H1 (cell line): ENCODE measurements around the gene C5. TPM values are rescaled to one million over a fixed set of nuclear protein-coding genes. Genes with fewer than 3 reads are reported as not detected.

Source experiments
- CTCF ChIA-PET: fragments of 300-600 bp; sonication (Branson Sonifier 250); formaldehyde crosslinking; loops from one replicate; lab custom pipeline; 2021; ENCODE audit not compliant: partially characterized antibody; lab: Charles Lee
- POLR2A ChIA-PET: fragments of 300-600 bp; sonication (Branson Sonifier 250); formaldehyde crosslinking; loops from one replicate; lab custom pipeline; 2021; ENCODE audit warnings: inconsistent platforms; ENCODE audit not compliant: partially characterized antibody; lab: Charles Lee
- DNase-seq, 2 experiments: peaks; one replicate each; pipeline versions ENCODE4 v3.0.0 to v3.0.0-alpha.2; 2010 to 2022; ENCODE audit warnings: low spot score in 2 of 2, low read depth in 1 of 2, mixed read lengths in 1 of 2
- FAIRE-seq: peaks from 2 replicates; lab custom pipeline; 2011; peaks lifted over from hg19 to GRCh38; lab: Jason Lieb, UNC
- H2AFZ ChIP-seq: 2 replicates; pipeline ENCODE4 v1.8.1; 2012; ENCODE audit warnings: low read length, inconsistent platforms
- H2AK5ac ChIP-seq: 2 replicates; pipeline ENCODE4 v1.6.1; 2013; ENCODE audit warnings: low read depth, low read length
- H2BK120ac ChIP-seq: replicated peaks from 2 replicates; pipeline ENCODE3; 2013; ENCODE audit warnings: low read depth, low read length, inconsistent platforms
- H2BK12ac ChIP-seq: 2 replicates; pipeline ENCODE4 v1.6.1; 2013; ENCODE audit warnings: low read depth, low read length
- H2BK15ac ChIP-seq: 2 replicates; pipeline ENCODE4 v1.6.1; 2013; ENCODE audit warnings: low read length
- H2BK20ac ChIP-seq: 2 replicates; pipeline ENCODE4 v1.6.1; 2013; ENCODE audit warnings: low read length
- H2BK5ac ChIP-seq: 2 replicates; pipeline ENCODE4 v1.6.1; 2013; ENCODE audit warnings: low read depth, low read length
- H3K14ac ChIP-seq: 2 replicates; pipeline ENCODE4 v1.6.1; 2013; ENCODE audit warnings: inconsistent platforms; ENCODE audit not compliant: insufficient read length
- H3K18ac ChIP-seq: 2 replicates; pipeline ENCODE4 v1.6.1; 2013; ENCODE audit warnings: low read length; ENCODE audit errors: extremely low read depth
- H3K23ac ChIP-seq: 2 replicates; pipeline ENCODE4 v1.6.1; 2013; ENCODE audit warnings: inconsistent platforms; ENCODE audit not compliant: insufficient read length
- H3K23me2 ChIP-seq: 2 replicates; pipeline ENCODE4 v1.6.1; 2013; ENCODE audit warnings: low read depth, low read length
- H3K27ac ChIP-seq: 2 replicates; pipeline ENCODE4 v1.6.1; 2011; ENCODE audit warnings: low read depth, low read length, inconsistent platforms
- H3K27me3 ChIP-seq, 4 experiments: replicated peaks in 1 of 4; 1 replicate in 1 of 4; 2 replicates in 3 of 4; pipeline versions ENCODE4 v1.6.1 to v1.8.1; 2011 to 2013; ENCODE audit warnings: low read length in 3 of 4, mild to moderate bottlenecking in 3 of 4, inconsistent platforms in 2 of 4, mixed read lengths in 2 of 4, moderate library complexity in 1 of 4; ENCODE audit not compliant: control insufficient read depth in 3 of 4, insufficient read depth in 3 of 4; ENCODE audit errors: extremely low read depth in 1 of 4
- H3K36me3 ChIP-seq, 4 experiments: 2 replicates each; pipeline versions ENCODE4 v1.6.1 to v1.8.1; 2011 to 2013; ENCODE audit warnings: mild to moderate bottlenecking in 4 of 4, low read length in 3 of 4, moderate library complexity in 2 of 4, control low read depth in 1 of 4, inconsistent platforms in 1 of 4; ENCODE audit not compliant: insufficient read depth in 4 of 4, control insufficient read depth in 2 of 4
- H3K4ac ChIP-seq: replicated peaks from 2 replicates; pipeline ENCODE3; 2013; ENCODE audit warnings: low read length, low read depth, mixed read lengths, inconsistent platforms; ENCODE audit not compliant: insufficient read length
- H3K4me1 ChIP-seq, 4 experiments: replicated peaks in 1 of 4; 1 replicate in 1 of 4; 2 replicates in 3 of 4; pipeline versions ENCODE4 v1.6.1 to v1.8.1; 2011 to 2013; ENCODE audit warnings: low read length in 3 of 4, inconsistent platforms in 2 of 4, mixed read lengths in 1 of 4; ENCODE audit not compliant: insufficient read depth in 4 of 4, control insufficient read depth in 3 of 4
- H3K4me2 ChIP-seq, 2 experiments: 2 replicates each; pipeline versions ENCODE4 v1.6.1 to v1.8.1; 2011 to 2013; ENCODE audit warnings: low read depth in 2 of 2, low read length in 2 of 2, control low read depth in 1 of 2, inconsistent platforms in 1 of 2, mild to moderate bottlenecking in 1 of 2; ENCODE audit not compliant: insufficient read depth in 1 of 2
- H3K4me3 ChIP-seq, 4 experiments: fragments of 200-600, 300-600 bp in 1 of 4; sonication (generic), shearing (Covaris generic), sonication (Bioruptor Twin) in 1 of 4; 2 replicates each; pipeline versions ENCODE4 v1.5.1 to v1.8.1; 2011 to 2016; ENCODE audit warnings: low read length in 4 of 4, low read depth in 3 of 4, control low read depth in 2 of 4, inconsistent platforms in 2 of 4, mild to moderate bottlenecking in 2 of 4, mixed read lengths in 1 of 4, moderate library complexity in 1 of 4; ENCODE audit not compliant: insufficient read depth in 2 of 4; ENCODE audit errors: extremely low read depth in 1 of 4
- H3K56ac ChIP-seq: replicated peaks from 2 replicates; pipeline ENCODE3; 2013; ENCODE audit warnings: low read depth, mild to moderate bottlenecking, mixed read lengths, low read length, inconsistent platforms; ENCODE audit not compliant: insufficient read length
- H3K79me1 ChIP-seq: 2 replicates; pipeline ENCODE4 v1.6.1; 2013; ENCODE audit warnings: low read depth, low read length, control low read depth
- H3K79me2 ChIP-seq, 2 experiments: 2 replicates each; pipeline versions ENCODE4 v1.6.1 to v1.8.1; 2012 to 2013; ENCODE audit warnings: low read length in 2 of 2, mild to moderate bottlenecking in 2 of 2, inconsistent platforms in 1 of 2; ENCODE audit not compliant: insufficient read depth in 2 of 2, control insufficient read depth in 1 of 2
- H3K9ac ChIP-seq, 4 experiments: replicated peaks in 1 of 4; 1 replicate in 1 of 4; 2 replicates in 3 of 4; pipeline versions ENCODE4 v1.6.1 to v1.8.1; 2011 to 2013; ENCODE audit warnings: low read depth in 3 of 4, low read length in 3 of 4, control low read depth in 2 of 4, mild to moderate bottlenecking in 2 of 4, moderate library complexity in 2 of 4, inconsistent platforms in 1 of 4; ENCODE audit errors: extremely low read depth in 1 of 4
- H3K9me3 ChIP-seq, 2 experiments: 2 replicates each; pipeline versions ENCODE4 v1.6.1 to v1.8.1; 2012 to 2013; ENCODE audit warnings: mild to moderate bottlenecking in 2 of 2, moderate library complexity in 2 of 2, control low read depth in 1 of 2, inconsistent platforms in 1 of 2, low read depth in 1 of 2, low read length in 1 of 2, mixed read lengths in 1 of 2; ENCODE audit not compliant: insufficient read depth in 2 of 2
- H4K20me1 ChIP-seq, 2 experiments: replicated peaks in 1 of 2; 2 replicates each; pipeline versions ENCODE3 to v1.8.1; 2011 to 2013; ENCODE audit warnings: inconsistent platforms in 2 of 2, low read length in 2 of 2, mild to moderate bottlenecking in 1 of 2; ENCODE audit not compliant: insufficient read depth in 2 of 2, control insufficient read depth in 1 of 2
- H4K5ac ChIP-seq: 2 replicates; pipeline ENCODE4 v1.6.1; 2013; ENCODE audit warnings: low read length, low read depth, mixed read lengths, inconsistent platforms; ENCODE audit not compliant: insufficient read length
- H4K8ac ChIP-seq: 2 replicates; pipeline ENCODE4 v1.8.0; 2013; ENCODE audit warnings: mild to moderate bottlenecking, moderate library complexity, low read length, inconsistent platforms; ENCODE audit not compliant: insufficient read depth; ENCODE audit errors: extremely low read depth
- H4K91ac ChIP-seq: replicated peaks from 2 replicates; pipeline ENCODE3; 2013; ENCODE audit warnings: low read length, mixed read lengths, inconsistent platforms; ENCODE audit not compliant: insufficient read length
- ASH2L ChIP-seq: fragments of 200-600, 300-600 bp; sonication (generic); IDR thresholded peaks from one replicate; pipeline ENCODE4 v1.7.1; 2017; ENCODE audit warnings: low read length
- ATF3 ChIP-seq: IDR thresholded peaks from 2 replicates; pipeline ENCODE4 v1.6.1; 2011; ENCODE audit warnings: low read depth, mild to moderate bottlenecking, low read length; ENCODE audit not compliant: insufficient read depth
- BACH1 ChIP-seq: IDR thresholded peaks from 2 replicates; pipeline ENCODE4 v1.6.1; 2012; ENCODE audit warnings: low read length, improper control_type of control experiment
- BCL11A ChIP-seq, 2 experiments: IDR thresholded peaks; one replicate each; pipeline ENCODE4 v1.6.1; 2011; ENCODE audit warnings: low read depth in 2 of 2, low read length in 2 of 2, mild to moderate bottlenecking in 2 of 2
- EP300 ChIP-seq, 2 experiments: IDR thresholded peaks; 1 replicate in 1 of 2; 2 replicates in 1 of 2; pipeline ENCODE4 v1.6.1; 2011 to 2012; ENCODE audit warnings: low read depth in 2 of 2, low read length in 2 of 2, mild to moderate bottlenecking in 2 of 2, borderline replicate concordance in 1 of 2, inconsistent platforms in 1 of 2, moderate library complexity in 1 of 2
- NANOG ChIP-seq: IDR thresholded peaks from 2 replicates; pipeline ENCODE4 v1.6.1; 2011; ENCODE audit warnings: low read length, low read depth, mild to moderate bottlenecking, inconsistent platforms; ENCODE audit not compliant: insufficient read depth, poor library complexity, severe bottlenecking
- PHF8 ChIP-seq: fragments of 200-600 bp; sonication (generic); conservative IDR thresholded peaks from 2 replicates; pipeline ENCODE4 v1.7.1; 2012; ENCODE audit warnings: low read depth, mild to moderate bottlenecking, inconsistent platforms, low read length, moderate library complexity
- RBBP5 ChIP-seq: IDR thresholded peaks from 2 replicates; pipeline ENCODE4 v1.7.1; 2012; ENCODE audit warnings: low read depth, mild to moderate bottlenecking, inconsistent platforms, low read length, moderate library complexity, borderline replicate concordance
- SIX5 ChIP-seq: IDR thresholded peaks from 2 replicates; pipeline ENCODE4 v1.6.1; 2011; ENCODE audit warnings: mild to moderate bottlenecking, low read depth, low read length
- SP2 ChIP-seq: IDR thresholded peaks from 2 replicates; pipeline ENCODE4 v1.6.1; 2012; ENCODE audit warnings: mild to moderate bottlenecking, low read length, inconsistent platforms
- USF2 ChIP-seq: IDR thresholded peaks from 2 replicates; pipeline ENCODE4 v1.6.1; 2011; ENCODE audit warnings: low read length, improper control_type of control experiment
- YY1 ChIP-seq: IDR thresholded peaks from 2 replicates; pipeline ENCODE4 v1.6.1; 2011; ENCODE audit warnings: low read depth, mild to moderate bottlenecking, low read length
- WGBS, 2 experiments: shearing (Covaris generic) in 1 of 2; methylation state at CpG; one replicate each; pipeline versions ENCODE4 v1.1.6 to v1.1.7; 2013 to 2015; ENCODE audit warnings: low lambda C conversion rate in 2 of 2, mixed read lengths in 2 of 2, inconsistent platforms in 1 of 2, low coverage in 1 of 2, missing lambda C conversion rate in 1 of 2; ENCODE audit not compliant: insufficient replicate concordance in 2 of 2, insufficient coverage in 1 of 2, insufficient read length in 1 of 2; ENCODE audit errors: extremely low coverage in 1 of 2, missing lambda C conversion rate in 1 of 2; 5-methylcytosine and 5-hydroxymethylcytosine counted together
- polyA plus RNA-seq, 7 experiments: library from polyadenylated mRNA; depleted of rRNA in 3 of 7; stranded (reverse) in 5 of 7; unstranded in 2 of 7; fragments of >200 nt in 5 of 7; fragments of 200-250 nt in 2 of 7; gene quantifications; 1 replicate in 5 of 7; 2 replicates in 1 of 7; 4 replicates in 1 of 7; pipeline versions ENCODE4 v1.2.1 to v1.2.3, GENCODE V29; 2011 to 2013; ENCODE audit warnings: missing spikeins in 2 of 7, mixed read lengths in 2 of 7
- total RNA-seq: library from RNA; stranded (reverse); fragmentation: NEBNext Ultra II Directional; extraction: Animal tissue kit (Norgen Biotek cat#: 25700); gene quantifications from 2 replicates; pipeline ENCODE4 v1.2.1, GENCODE V29; 2021

Gene C5
- total and polyA plus RNA-seq, 2 of the 8 experiments (the other 6 are each of a cell fraction or from before 2014, with no cell fraction given), result 0.24 to 0.35 TPM

- no peak overlapping the region for H4K8ac ChIP-seq
- H3K36me3 ChIP-seq, result no peaks in the 10 kb centered on the region; a peak in 2 of 8 replicates
- peaks cover 0 to 11% (median 6%) of the 10 kb centered on the region in 4 experiments; a peak in 6 of 7 replicates for H3K4me1 ChIP-seq
- no peaks in the 10 kb centered on the region for H4K20me1 ChIP-seq
- H4K91ac ChIP-seq, result no peak overlapping the region
- H4K5ac ChIP-seq, result no peak overlapping the region
- no peak for FAIRE-seq
- no peak overlapping the region for H2BK12ac ChIP-seq
- no peak overlapping the region for H3K4ac ChIP-seq
- H2AFZ ChIP-seq, result no peak overlapping the region
- no peaks in the 10 kb centered on the region; the same call in 1 of the 2 replicates for H3K23me2 ChIP-seq
- no peak overlapping the region for H3K27ac ChIP-seq
- WGBS, 2 experiments, result 82% methylated on average over 3 of the region's 3 CpGs; no CpG with 5 or more reads in 1 of the 2 experiments
- H3K4me3 ChIP-seq, result no peak overlapping the region
- no peaks in the 10 kb centered on the region for H3K9me3 ChIP-seq
- POLR2A ChIA-PET, result no interaction called here
- no peak overlapping the region for H3K14ac ChIP-seq
- H2BK20ac ChIP-seq, result no peak overlapping the region
- H3K79me2 ChIP-seq, result no peaks in the 10 kb centered on the region
- DNase-seq, result no peak
- no peaks in the 10 kb centered on the region for H3K79me1 ChIP-seq
- no peak overlapping the region for H3K4me2 ChIP-seq
- H3K18ac ChIP-seq, result no peak overlapping the region
- no peaks in the 10 kb centered on the region for H3K27me3 ChIP-seq
- TF ChIP-seq ATF3, result no peak
- no peak for TF ChIP-seq SIX5
- no peak for TF ChIP-seq EP300 (IDR thresholded peaks at IDR 0.05; ENCODE audit: borderline replicate concordance in 1 of 2, low read depth in 2 of 2, low read length in 2 of 2)
- no peak for TF ChIP-seq RBBP5
- TF ChIP-seq PHF8, result no peak
- TF ChIP-seq YY1, result no peak
- TF ChIP-seq BCL11A (IDR thresholded peaks at IDR 0.05; ENCODE audit: low read depth in 2 of 2, low read length in 2 of 2), result no peak
- TF ChIP-seq USF2, result no peak
- TF ChIP-seq SP2, result no peak
- no peak for TF ChIP-seq ASH2L
- TF ChIP-seq NANOG, result no peak
- no peak for TF ChIP-seq BACH1
- H3K9ac ChIP-seq, result no peak overlapping the region
- H2BK5ac ChIP-seq, result no peak overlapping the region
- no peak overlapping the region for H2BK15ac ChIP-seq
- H3K56ac ChIP-seq, result no peak overlapping the region
- no peak overlapping the region for H2BK120ac ChIP-seq
- H2AK5ac ChIP-seq, result no peak overlapping the region
- CTCF ChIA-PET, result interaction anchor here (0.6 to 0.9 kb wide), 2 partner anchors 10 to 51 kb away, joined by 3 read pairs; no protein-coding TSS in a partner anchor
- H3K23ac ChIP-seq, result no peak overlapping the region
Measured at GRCh38 chr9:120946259-120946658, 103.8 kb downstream of the C5 start.
